ENCODE data around the gene IGSF3. TPM values are rescaled to one million over a fixed set of nuclear protein-coding genes. Genes with fewer than 3 reads are reported as not detected.
A peak's percentile ranks its signal among the peaks of the same experiment; 100 is the strongest.
"Not testable (repeated sequence)": the region's sequence is repeated elsewhere in the genome, so short reads cannot be mapped to it uniquely, and the experiment has no call there.

IGSF3 gene
- total RNA-seq, 1 donor from 2014 or later = 84.4 TPM

DNA sequence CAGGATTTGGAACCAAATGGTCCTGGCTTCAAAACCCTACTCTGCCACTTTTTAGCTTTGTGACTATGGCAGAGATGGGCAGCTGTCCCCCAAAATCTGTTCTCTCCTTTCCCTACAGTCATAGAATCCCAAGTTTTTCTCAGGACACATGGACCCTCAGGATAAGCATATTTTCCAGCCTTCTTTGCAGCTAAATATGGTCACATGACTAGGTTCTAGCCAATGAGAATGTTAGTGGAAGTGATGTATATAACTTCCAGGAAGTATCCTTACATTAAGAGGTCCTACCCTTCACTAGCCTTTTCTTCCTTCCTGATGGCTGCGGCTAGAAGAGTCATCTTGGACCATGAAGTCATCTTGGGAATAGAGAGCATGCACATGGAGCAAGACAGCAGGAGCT, 5.9 kb downstream of the IGSF3 start:
- no peak for DNase-seq (ENCODE audit: low read depth)

DNA sequence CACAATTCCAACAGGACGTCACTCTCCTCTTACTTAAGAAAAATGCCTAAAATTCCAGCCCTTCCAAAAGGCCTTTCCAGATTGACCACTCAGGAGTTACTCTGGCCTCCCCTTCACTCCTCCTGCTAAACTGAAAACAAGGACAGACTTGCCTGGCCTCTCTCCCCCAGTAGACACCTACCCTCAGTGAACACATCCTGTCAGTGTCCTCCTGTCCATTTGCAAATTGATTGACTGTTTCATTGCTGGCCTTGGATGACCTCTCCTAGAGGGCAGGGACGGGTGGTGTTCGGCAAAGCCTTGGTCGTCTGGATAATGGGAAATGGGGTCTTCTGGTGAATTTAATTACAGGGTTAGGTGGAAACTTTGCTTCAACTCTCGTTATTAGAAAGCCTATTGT, 8.9 kb downstream of the IGSF3 start:
- DNase-seq (ENCODE audit: low read depth) = not testable (repeated sequence)

DNA sequence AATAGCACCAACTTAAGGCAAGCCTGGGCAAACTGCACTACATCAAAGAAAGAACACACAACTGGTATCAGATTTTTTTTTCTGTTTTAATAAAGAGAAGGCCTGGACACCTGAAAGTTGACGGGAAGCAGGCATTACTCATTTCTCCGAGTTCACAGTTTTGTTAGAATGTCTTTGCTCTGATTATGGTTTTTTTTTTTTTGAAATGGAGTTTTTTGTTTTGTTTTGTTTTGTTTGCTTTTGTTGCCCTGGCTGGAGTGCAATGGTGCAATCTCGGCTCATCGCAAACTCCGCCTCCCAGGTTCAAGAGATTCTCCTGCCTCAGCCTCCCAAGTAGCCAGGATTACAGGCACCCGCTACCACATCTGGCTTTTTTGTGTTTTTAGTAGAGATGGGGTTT, 9.7 kb downstream of the IGSF3 start:
- not testable (repeated sequence) for DNase-seq (ENCODE audit: low read depth)

DNA sequence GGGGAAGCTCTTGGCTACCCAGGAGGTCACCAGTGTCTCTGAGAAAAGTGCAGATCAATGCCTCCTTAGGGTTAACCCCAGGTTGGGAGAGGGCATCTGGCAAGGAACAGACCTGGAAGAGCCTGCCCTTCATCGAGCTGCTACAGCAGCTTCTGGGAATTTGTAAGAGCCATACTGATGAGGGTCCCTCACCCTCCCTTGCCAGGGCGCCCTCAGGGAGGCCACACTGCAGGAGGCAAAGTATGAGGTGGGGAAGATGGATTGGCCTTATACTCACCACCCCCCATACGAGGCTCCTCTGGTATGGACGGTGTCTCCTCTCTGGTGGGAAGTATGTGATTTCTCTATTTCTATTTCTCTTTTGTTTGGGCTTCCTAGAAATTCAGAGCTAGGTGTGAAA, 13.2 kb downstream of the IGSF3 start:
- no peak for DNase-seq (ENCODE audit: low read depth)

DNA sequence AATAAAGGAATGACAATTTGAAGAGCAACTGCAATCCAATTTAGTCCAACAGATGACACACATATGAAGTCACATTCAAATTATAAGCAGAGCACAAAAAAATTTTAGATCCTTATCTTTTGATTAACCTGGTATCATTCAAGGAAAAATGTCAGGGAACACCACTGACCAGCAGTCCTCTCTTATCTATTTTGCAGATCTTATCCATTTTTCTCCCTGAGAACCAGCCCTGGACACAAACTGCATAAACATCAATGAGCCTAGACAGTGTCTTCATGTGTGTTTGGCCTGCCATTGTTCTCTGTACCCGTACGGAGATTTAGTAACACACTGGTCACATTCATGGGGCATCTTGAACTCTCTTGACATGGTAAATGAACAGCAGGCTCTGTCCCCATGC, 14.9 kb downstream of the IGSF3 start:
- not testable (repeated sequence) for DNase-seq (ENCODE audit: low read depth)

DNA sequence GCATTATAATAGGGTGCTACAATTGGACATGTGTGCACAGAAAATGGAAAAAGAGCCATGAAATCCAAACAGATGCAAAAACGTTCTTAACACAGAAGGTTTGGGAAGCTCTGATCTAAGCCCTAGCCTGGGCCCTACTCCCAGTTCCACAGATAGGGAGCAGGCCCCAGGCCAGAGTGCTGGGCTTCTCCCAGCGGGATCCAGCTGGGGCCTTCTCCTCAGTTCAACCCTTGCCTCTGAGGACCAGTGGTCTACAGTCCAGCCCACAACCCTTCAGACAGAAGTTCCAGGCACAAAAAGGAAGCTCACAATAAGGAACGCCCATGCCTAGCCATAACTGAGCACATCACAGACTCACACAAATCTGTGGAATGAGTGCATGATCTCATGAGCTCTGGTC, 16.8 kb downstream of the IGSF3 start:
- DNase-seq (ENCODE audit: low read depth) = not testable (repeated sequence)

DNA sequence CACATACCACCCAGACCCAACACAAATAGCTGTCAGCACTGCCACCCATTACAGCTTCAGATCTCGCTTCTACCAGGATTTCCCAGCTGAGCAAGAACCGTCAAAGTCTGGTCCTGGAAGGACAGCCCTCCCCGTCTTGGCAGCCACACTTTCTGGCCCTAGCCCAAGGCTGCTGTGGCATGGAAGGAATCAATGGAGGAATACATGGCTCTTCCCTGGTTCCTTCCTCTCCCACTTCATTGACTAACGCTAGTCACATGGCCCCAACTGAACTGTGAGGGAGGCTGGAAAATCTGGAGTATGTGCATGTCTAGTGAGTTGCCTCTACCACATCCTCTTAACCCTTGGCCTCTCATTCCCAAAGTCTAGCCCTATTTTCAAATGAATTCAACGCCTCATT, 18.5 kb downstream of the IGSF3 start:
- peak; percentile 72 for DNase-seq (ENCODE audit: low read depth)

DNA sequence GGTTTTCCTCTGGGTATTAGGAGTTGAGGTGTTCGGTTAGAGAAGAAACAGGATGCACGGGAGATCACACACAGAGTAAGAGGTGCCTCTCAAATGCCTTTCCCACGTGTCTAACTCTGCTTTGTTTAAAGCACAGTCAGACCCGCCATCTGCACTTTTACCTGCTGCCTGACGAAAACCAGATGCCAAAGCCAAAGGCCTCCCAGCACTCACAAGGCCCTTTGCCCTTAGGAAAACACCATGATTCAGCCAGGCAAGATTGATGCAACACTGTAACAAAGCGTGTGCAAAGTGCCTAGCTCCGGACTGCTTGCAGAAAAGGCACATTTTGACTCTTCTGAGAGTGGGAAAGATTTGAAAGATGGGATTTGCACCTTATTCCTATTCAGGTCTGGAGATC, 19.2 kb downstream of the IGSF3 start:
- DNase-seq (ENCODE audit: low read depth) = peak; percentile 66

DNA sequence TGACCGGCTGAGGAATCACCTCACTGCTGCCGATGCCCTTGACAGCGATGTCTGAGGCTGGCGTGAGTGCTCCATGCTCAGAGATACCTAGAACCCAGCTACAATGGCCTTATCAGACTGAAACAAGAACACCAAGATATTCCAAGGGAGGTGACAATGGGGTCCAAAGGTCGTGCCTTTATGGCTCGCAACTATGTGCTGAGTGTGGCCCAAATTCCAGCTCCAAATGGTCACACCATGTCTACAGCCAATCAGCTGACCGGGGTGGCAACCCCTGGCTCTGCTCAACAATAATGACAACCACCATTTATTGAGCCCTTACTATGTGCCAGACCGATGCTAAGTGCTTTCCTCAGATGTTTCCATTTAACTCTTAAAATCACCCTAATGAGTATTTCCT, 20.3 kb downstream of the IGSF3 start:
- not testable (repeated sequence) for DNase-seq (ENCODE audit: low read depth)

DNA sequence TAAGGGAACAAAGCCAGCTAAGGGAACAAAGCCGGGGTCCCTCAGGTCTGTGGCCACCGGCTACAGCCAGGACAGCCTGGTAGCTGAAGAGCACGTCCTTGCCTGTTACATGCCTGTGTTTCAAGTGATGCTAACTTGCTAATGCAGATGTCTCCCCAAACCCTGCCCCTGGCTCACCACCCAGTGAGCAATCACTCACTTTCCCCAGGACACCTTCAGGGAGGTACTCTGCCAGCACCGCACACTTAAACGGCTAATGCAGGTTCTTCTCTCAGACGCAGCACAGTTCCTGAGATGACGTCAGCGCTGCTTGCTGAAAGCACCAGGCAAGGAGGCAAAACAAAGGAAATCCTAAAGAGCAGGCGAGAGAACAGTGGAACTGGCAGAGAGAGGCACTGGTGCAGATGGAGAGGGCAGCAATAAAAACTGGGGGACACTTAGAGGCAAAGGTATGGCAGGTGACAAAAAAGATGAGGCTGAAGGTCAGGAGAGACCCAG, 20.8 kb downstream of the IGSF3 start:
- peak; percentile 60 for DNase-seq (ENCODE audit: low read depth)

DNA sequence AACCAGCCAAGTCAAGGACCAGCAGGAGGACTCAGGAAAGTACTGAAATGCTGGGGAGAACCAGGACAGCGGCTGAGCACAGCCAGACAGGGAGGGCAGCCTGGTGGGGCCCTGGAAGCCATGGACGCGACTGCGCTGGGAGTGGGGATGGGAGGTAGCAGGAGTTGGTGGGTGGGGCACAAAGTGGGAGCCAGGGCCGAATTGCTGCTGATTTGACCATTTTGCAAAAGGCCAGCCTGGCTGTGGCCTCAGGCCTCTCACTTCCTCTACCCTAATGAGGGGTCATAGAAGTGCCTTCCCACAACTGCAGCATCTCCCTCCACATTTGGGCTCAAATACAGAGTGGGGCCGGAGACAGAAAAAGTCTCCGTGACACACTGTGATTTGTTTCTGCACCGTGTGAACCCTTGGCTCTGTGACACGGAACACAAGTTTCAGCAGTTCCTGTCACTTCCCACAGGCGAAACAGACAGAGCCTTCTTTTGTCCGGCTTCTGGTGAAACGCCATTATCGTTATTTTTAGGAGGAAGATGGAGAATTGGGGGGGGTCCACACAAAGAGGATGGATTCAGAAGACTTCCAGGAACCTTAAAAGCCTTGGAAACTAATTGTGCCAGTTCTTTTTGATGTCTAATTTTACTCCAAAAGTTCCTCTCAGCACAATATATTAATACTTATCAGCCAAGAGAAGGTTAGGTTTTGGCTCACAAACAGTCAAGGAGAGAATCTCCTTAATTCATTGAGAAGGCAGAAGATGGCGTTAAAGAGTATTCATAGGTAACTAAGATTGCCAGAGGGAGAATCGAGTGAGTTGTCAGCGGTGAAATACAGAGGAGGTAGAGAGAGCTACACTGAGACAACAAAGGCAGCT, 21.5 kb downstream of the IGSF3 start:
- peak; percentile 69 for DNase-seq (ENCODE audit: low read depth)

DNA sequence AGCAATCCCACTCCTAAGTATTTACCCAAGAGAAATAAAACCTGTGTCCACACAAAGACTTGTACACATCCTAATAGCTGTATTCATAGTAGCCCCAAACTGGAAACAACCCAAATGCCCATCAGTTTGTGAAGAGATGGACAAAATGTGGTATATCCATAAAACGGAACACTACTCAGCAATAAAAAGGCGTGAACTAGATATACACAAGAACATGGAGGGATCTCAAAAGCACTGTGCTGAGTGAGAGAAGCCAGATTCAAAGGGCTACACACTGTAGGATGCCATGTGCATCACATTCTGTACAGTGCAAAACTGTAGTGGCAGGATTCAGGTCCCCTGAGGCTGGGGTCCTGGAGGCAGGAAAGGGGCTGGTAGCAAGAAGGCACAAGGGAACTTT, 22.5 kb downstream of the IGSF3 start:
- not testable (repeated sequence) for DNase-seq (ENCODE audit: low read depth)

DNA sequence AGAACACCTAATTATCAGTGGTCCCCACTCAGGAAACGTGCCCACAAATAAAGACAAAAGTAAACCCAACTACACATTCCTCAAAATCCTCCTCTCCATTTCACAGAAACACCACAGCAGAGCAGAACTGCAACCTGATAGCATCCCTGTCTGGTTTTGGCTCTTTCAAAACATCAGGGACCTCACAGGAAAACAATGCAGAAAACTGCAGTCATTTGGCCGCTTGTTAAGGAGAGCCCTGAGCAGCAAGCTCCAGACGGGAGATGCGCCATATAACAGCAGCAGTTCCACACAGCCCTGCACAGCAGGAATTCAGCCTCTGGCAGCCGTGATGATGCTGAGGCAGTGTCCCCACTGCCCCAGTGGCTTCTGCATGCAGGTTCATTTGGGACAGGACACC, 23.4 kb downstream of the IGSF3 start:
- not testable (repeated sequence) for DNase-seq (ENCODE audit: low read depth)

DNA sequence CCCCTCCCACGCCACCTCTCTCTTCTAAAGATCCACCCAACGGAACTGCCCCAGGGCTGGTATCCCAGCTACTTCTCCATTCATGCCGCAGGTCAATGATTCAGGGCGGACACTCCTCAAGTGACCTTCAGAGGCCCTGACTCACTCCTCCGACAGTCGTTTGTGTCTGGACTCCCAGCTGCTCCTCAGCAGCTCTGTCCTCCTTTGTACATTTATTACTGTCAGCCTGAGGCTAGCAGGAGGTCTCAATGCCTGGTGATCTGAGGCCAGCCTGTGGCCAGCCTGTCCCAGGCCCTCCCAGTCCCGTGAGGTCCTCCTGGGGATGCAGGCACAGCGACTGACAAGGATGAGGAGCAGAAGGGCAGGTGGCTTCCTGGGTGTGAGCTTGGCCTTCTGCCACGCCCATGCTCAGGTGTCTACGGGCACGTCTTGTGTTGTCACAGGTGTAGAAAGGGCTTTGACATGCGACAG, 24.2 kb downstream of the IGSF3 start:
- DNase-seq (ENCODE audit: low read depth) = peak; percentile 51

DNA sequence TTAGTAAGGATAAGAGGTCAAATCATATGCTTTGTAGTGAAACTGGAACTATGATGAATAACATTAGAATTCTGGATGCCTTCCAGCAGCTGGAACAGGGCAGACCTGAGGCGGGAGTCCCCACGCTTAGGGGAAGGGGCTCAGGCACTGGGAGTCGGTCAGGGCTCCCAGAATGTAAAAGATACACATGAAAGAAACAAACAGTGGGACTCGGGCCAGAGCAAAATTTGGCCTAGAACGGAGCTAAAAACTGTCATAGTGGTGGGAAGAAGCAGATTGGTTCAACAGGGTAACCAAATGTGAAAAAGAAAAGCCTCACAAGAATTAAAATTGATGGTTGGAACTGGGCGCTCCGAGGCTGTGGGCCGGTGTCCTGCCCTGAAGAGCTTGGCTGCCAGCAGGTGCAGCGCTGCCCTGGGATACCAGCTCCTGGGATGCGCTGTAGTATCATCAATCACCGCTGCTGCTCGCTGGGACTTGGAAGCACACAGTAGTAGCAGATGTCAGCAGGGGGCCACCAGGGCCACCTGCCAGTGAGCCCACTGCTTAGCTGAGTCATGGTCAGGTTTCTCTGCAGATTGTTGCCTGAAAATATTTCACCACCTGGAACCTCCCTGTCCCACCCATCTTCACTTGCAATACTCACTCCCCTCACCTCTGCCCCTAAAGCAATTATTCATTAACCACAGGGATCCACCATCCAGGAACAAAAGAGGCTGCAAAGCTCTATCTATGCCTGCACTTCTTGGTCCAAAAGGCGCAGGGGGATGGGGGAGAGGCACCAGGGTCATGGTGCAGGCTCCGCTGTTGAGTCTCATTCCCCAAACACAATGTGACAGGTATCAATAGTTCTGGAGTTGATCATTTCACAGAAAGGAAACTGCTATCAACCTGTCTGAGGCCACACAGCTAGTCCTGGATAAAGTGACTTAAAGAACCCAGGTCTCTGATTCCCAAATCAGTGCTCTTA, 24.9 kb downstream of the IGSF3 start:
- peak; percentile 31 for DNase-seq (ENCODE audit: low read depth)

DNA sequence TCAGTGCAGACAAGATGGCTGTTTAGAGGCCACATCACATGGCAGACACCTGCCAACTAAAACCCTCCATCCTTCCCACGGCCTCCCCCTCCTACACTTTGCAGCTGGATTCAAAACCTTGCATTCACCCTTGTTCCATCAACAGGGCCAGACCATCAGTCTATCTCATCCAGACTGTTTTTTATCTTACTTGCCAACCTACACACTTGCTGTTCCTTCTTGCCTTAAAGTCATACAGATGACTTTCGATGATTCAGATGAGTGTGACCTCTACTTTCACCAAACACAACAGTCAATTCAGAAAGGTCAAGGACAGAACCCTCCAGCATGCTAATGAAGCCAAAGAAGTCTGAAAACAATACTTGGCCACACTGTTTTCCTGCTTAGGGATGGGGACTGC, 29.9 kb downstream of the IGSF3 start:
- DNase-seq (ENCODE audit: low read depth) = not testable (repeated sequence)

DNA sequence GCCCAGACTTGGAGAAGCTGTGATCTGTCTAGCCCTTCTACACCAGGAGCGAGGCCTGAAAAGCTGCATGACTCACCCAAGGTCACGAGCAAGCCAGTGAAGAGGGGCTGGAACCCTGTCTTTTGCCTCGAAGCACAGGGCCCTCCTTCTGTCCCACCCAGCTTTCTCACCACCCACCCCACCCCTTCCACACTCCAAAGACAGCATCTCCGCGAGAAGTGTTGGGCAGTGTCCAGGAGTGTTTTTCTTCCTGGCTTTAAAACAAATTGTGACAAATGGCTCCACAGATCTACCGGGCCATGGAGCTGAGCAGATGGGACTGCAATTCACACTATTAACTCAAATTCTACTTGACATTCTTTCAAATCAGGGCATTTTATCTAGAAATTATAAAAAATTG, 30.9 kb downstream of the IGSF3 start:
- not testable (repeated sequence) for DNase-seq (ENCODE audit: low read depth)

DNA sequence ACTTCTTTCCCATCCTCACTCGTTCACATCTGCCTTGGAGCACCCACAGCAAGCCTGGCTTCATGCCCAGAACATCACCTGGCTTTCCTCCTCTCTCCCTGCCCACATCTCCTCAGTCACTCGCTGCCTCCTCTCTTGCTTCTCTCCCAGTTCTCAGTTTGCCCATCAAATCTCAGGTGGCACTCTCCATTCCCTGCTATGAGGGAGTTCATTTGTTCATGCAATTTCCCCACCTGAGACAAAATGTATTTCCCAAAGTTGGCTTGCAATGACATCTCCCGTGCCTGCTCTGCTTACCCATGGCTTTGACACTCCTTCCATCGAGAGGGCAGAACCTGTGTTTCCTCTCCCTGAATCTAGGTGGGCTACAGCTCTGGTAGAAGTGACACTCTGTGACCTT, 33.1 kb downstream of the IGSF3 start:
- not testable (repeated sequence) for DNase-seq (ENCODE audit: low read depth)

DNA sequence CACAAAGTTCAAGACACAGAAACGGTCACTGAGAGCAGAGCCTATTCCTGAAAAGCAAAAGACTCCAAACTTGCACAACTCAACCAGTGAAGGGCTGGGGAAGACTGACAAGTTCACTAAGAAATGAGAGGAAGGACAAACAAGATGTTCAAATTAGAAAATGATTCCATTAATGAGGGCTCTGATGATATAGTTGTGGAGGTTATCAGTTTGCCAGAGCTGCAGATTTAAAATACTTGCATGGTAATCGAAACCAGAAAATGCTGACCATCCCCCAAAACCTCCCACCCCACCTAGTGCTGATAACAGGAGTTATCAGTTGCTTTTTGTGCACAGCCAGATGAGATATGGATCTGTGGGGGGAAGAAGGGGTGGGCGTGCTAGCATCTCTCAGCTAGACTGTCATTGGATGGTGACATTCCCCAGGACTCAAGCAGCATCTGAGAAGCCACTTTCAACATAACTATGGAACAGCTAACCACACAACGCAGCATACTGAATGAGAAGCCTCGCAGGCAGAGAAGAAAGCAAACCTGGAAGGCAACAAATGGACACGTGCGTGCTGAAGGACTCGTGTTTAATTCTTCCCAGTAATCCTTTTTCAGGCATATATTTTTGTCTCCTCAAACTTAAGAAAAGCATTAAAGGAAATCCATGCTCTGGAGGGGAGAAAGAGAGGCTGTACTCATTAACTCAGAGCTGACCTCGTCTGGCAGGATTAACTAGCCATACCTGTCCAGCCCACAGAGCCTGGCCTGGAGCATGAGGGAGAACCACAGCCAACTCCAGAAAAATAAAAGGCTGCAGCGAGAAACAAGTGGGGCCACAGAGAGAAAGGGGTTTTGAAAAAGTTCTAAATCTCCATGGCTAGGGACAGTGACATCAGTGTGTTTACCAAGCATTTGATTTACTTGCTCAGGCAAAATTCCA, 35.3 kb downstream of the IGSF3 start:
- DNase-seq (ENCODE audit: low read depth) = peak; percentile 37

DNA sequence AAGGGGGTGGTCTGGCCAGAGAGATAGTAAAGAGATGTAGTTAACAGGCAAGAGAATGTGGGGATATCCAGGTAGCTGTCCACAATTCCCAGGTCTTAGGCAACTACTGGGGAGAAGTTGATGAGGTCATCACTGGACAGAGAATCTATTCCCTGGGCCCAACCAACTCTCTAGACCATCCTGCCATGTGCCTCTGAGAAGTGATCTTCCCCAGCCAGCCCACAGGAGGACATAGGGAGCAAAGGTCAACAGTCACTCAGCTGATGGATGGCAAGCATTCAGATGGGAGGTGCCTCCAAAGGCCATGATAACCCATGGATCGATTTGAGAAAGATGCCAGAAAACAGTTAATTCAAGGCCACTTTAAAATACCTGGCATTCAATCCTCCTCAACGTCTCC, 36.0 kb downstream of the IGSF3 start:
- DNase-seq (ENCODE audit: low read depth) = not testable (repeated sequence)

DNA sequence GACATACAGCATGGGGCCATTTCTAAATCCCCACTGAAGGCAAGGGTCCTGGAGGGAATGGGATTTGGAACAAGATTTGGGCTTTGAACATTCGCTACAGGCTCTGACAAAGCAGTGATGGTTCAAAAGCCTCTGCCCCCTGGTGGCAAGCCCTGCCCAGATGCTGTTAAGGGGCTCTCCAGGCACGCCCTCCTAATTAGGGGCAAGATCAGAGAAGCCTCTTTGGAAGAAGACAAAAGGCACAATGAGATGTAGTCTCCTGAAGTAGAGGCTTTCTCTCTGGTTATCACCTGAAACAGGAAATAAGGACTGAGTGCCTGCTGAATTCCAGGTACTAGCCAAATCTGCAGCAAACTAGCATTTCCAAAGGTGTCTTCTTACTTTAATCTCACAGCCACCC, 37.5 kb downstream of the IGSF3 start:
- not testable (repeated sequence) for DNase-seq (ENCODE audit: low read depth)
